HG02763 (cell line): ENCODE measurements around the gene TMC8.
"Not testable (repeated sequence)": the region's sequence is repeated elsewhere in the genome, so short reads cannot be mapped to it uniquely, and the experiment has no call there.

ENCODE experiments used
- ATAC-seq: cut with Tn5 transposase; IDR thresholded peaks from one replicate; pipeline ENCODE4 v1.9.1; 2021; ENCODE audit warnings: mild to moderate bottlenecking, moderate library complexity; ENCODE audit not compliant: unreplicated experiment

TMC8 gene

DNA sequence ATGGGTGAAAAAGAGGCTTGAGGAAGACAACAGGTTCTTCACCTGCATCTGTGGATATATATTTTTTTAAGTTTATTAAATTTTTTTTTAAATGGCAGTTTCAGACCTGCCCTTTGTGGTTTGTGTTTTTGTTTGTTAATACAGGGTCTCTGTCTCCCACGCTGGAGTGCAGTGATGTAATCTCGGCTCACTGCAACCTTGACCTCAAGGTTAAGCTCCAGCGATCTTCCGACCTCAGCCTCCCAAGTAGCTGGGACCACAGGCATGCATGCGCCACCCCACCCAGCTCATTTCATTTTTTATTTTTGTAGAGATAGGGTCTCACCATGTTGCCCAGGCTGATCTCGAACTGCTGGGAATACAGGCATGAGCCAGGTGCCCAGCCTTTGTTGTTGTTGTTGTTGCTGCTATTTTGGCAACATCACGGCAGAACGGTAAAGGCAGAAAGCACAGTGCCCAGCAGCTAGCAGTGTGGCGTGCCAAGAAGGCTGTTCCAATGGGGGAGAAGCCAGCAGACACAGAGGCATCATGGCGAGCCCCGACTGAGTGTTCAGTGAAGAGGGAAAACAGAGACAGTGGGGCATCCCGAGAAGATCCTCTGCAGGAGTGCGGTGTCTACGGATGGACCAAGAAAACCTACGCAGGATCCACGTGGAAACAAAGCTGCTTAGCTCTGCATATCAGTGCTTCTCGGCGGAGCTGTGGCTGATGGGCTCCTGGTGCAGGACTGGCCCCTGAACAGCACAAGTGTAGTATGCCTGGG, 21.7 kb upstream of the TMC8 start:
- no peak for ATAC-seq

DNA sequence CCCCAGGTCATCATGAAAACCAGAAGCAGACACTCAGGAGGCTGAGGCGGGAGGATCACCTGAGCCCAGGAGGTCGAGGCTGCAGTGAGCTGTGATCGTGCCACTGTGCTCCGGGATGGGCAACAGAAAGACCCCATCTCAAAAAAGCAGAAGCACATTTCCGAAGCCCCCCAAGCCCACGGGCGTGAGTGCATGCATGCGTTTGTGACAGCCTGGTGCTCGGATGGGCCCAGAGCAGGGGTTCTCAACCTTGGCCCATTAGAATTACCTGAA, 21.1 kb upstream of the TMC8 start:
- no peak for ATAC-seq

DNA sequence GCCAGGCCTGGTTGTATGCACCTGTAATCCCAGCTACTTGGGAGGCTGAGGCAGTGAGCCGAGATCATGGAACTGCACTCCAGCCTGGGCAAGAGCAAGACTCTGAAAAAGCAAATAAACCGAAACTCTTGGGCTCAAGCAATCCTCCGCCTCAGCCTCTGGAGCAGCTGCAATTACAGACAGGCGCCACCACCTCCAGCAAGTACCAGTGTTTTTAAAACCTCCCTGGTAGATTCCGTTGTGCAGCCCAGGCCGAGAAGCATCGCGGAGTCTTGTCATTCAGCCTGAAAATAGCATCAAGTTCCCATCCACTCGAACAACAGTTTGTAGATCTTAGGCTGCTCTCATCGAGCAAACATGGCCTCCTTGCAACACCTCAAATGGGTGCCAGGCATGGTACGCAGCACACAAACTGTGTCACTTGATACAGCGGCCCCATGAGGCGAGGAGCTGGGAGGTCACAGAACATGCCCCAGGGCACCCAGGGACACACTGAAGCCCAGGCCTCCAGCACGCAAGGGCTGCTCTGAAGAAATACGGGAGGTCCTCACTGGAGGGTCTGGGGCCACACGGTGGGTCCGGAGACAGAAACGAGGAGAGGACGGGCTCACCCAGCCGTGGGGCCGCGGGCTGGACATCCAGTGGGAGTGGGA, 20.1 kb upstream of the TMC8 start:
- ATAC-seq: no peak

GRCh38 chr17:78111016-78111726, 19.4 kb upstream of the TMC8 start:
- no peak for ATAC-seq

DNA sequence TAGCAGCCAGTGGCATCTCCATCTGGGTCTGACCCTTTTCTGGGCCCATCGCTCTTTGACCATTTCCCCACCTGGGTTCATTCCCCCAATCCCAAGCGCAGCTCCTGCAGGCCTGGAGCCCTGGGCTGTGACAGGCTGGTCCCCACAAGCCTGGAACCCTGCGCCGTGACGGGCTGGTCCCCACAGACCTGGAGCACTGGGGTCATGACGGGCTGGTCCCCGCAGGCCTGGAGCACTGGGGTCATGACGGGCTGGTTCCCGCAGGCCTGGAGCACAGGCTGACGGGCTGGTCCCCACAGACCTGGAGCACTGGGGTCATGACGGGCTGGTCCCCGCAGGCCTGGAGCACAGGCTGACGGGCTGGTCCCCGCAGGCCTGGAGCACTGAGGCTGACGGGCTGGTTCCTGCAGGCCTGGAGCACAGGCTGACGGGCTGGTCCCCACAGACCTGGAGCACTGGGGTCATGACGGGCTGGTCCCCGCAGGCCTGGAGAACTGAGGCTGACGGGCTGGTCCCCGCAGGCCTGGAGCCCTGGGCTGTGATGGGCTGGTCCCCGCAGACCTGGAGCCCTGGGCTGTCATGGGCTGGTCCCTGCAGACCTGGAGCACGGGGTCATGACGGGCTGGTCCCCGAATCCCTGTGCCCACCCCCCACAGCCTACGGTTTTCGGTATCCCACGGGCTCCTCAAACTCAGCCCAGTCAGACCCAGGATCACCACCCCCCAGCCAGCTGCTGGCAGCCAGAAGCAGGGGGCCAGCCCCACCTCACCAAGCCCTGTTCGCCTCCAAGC, 18.6 kb upstream of the TMC8 start:
- no peak for ATAC-seq

DNA sequence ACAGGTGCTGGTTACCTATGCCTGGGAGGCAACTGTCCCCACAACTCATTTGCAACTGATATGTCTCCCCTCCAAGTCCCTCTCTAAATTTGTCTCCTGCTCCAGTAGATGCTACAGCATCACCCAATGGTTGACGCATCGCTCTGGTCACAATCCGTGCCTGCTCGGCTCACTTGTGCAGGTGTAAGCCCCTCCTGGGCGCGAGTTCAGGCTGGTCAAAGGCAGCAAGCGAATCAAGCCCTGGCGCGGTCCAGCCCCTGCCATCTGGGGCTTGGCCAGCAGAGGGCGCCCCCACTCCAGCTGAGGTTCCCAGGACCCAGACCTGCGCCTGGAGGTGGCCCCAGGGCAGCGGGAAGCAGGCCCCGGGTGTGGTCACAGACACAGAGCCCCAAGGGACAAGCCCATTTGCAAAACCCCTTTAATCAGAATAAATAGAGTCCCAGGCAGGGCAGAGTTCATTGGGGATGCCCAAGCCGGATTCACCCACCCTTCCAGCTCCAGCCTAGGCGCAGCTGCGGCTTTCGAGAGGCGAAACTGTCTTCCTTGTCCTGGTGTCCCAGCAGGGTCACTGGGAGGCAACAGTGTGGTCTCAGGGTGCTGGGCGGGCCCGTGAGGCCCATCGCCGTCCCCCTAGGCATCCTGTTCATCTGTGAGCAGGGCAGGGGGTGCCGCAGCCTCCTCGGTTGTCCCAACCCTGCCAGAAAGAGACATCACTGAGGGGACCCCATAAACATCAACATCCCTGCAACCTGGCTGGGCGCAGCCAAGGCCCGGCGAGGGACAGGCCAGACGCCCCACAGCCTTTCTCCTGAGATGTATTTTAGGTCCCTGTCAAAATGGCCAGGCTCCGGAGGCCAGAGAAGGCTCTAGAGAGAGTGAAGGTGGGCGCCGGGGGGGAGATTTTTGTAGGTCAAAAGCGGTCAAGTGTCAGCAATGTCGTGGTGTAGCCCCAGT, 17.8 kb upstream of the TMC8 start:
- no peak for ATAC-seq

- no peak for ATAC-seq
Observed at GRCh38 chr17:78113804-78114785, 16.5 kb upstream of the TMC8 start.

- no peak for ATAC-seq
Observed at GRCh38 chr17:78114831-78115723, 15.5 kb upstream of the TMC8 start.

- ATAC-seq: not testable (repeated sequence)
Observed at GRCh38 chr17:78115803-78116202, 14.8 kb upstream of the TMC8 start.

- ATAC-seq: no peak
Observed at GRCh38 chr17:78116411-78116810, 14.2 kb upstream of the TMC8 start.

- ATAC-seq: no peak
Observed at GRCh38 chr17:78117027-78117981, 13.3 kb upstream of the TMC8 start.

GRCh38 chr17:78118801-78119241, 11.8 kb upstream of the TMC8 start:
- ATAC-seq: no peak

- no peak for ATAC-seq
Observed at GRCh38 chr17:78120537-78120936, 10.0 kb upstream of the TMC8 start.

GRCh38 chr17:78120971-78121800, 9.4 kb upstream of the TMC8 start:
- no peak for ATAC-seq

- ATAC-seq: no peak
Observed at GRCh38 chr17:78121801-78122215, 8.8 kb upstream of the TMC8 start.
